Ishikawa (cell line): ENCODE measurements around the gene COL23A1.

ENCODE experiments used
- CEBPB ChIP-seq: IDR thresholded peaks from 2 replicates; pipeline ENCODE4 v1.6.1; 2012
- CREB1 ChIP-seq: IDR thresholded peaks from 2 replicates; pipeline ENCODE4 v1.6.1; 2012; ENCODE audit warnings: low read depth
- EGR1 ChIP-seq: IDR thresholded peaks from 2 replicates; pipeline ENCODE4 v1.6.1; 2012
- EP300 ChIP-seq: IDR thresholded peaks from 2 replicates; pipeline ENCODE4 v1.6.1; 2012; ENCODE audit warnings: borderline replicate concordance
- FOXM1 ChIP-seq: IDR thresholded peaks from 2 replicates; pipeline ENCODE4 v1.6.1; 2012; ENCODE audit warnings: low read depth, borderline replicate concordance
- NFIC ChIP-seq: IDR thresholded peaks from 2 replicates; pipeline ENCODE4 v1.6.1; 2012
- RAD21 ChIP-seq: IDR thresholded peaks from 2 replicates; pipeline ENCODE4 v1.6.1; 2012; ENCODE audit warnings: low read depth
- REST ChIP-seq: IDR thresholded peaks from 2 replicates; pipeline ENCODE4 v1.6.1; 2012; ENCODE audit warnings: low read depth, mild to moderate bottlenecking
- TAF1 ChIP-seq: IDR thresholded peaks from 2 replicates; pipeline ENCODE4 v1.6.1; 2012; ENCODE audit warnings: low read depth, mild to moderate bottlenecking
- TCF12 ChIP-seq: IDR thresholded peaks from 2 replicates; pipeline ENCODE4 v1.6.1; 2012; ENCODE audit warnings: low read depth
- TEAD4 ChIP-seq: IDR thresholded peaks from 2 replicates; pipeline ENCODE4 v1.6.1; 2012
- USF1 ChIP-seq: IDR thresholded peaks from 2 replicates; pipeline ENCODE4 v1.6.1; 2012
- YY1 ChIP-seq: IDR thresholded peaks from 2 replicates; pipeline ENCODE4 v1.6.1; 2012; ENCODE audit warnings: low read depth
- ZBTB7A ChIP-seq: IDR thresholded peaks from 2 replicates; pipeline ENCODE4 v1.6.1; 2012; ENCODE audit warnings: low read depth
- TF ChIP-seq, protein P1 (sequence below): IDR thresholded peaks from 2 replicates; pipeline ENCODE4 v1.6.1; 2012

The COL23A1 gene

DNA sequence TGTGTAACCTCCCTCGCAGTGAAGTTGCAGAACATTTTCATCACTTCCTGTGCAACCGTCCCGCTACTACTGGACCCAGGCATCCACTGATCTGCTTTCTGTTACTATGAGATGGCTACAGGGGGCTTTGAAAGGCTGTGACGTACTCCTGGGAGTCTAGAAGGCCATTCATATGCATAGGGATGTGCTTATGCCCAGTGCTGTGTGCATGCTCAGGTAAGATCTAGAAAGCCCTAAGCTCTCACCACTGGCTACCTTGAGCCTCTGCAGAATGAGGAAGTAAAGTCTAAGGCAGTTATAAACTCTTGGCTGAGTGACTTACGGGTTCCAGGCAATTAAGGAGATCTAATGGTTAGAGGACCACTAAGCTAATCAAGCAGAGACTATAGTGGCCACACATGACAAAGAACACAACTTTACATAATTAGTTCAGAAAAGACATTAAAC is 374.1 kb downstream of the COL23A1 start:
- no peak for TF ChIP-seq EP300
- TF ChIP-seq TEAD4, result no peak
- TF ChIP-seq TCF12, result no peak
- TF ChIP-seq USF1, result no peak
- no peak for TF ChIP-seq NFIC
- no peak for TF ChIP-seq REST
- TF ChIP-seq RAD21, result no peak
- no peak for TF ChIP-seq CEBPB
- no peak for TF ChIP-seq ZBTB7A
- TF ChIP-seq TAF1, result no peak
- TF ChIP-seq FOXM1, result no peak
- TF ChIP-seq YY1, result no peak
- no peak for TF ChIP-seq EGR1
- TF ChIP-seq CREB1, result no peak
- TF ChIP-seq, protein P1, sequence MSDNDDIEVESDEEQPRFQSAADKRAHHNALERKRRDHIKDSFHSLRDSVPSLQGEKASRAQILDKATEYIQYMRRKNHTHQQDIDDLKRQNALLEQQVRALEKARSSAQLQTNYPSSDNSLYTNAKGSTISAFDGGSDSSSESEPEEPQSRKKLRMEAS, result no peak

- TF ChIP-seq REST (no peak), EP300 (no peak)
Observed at GRCh38 chr5:178215280-178216002, 374.8 kb downstream of the COL23A1 start.

- TF ChIP-seq TCF12 (no peak), CREB1 (no peak), CEBPB (no peak)
Observed at GRCh38 chr5:178214160-178214803, 375.9 kb downstream of the COL23A1 start.

GRCh38 chr5:178213748-178214151 is 376.4 kb downstream of the COL23A1 start:
- TF ChIP-seq USF1 (no peak), REST (no peak), NFIC (no peak), TAF1 (no peak), TEAD4 (no peak), EGR1 (no peak), CEBPB (no peak), ZBTB7A (no peak), TCF12 (no peak), FOXM1 (no peak), YY1 (no peak), RAD21 (no peak), CREB1 (no peak), EP300 (no peak)
- TF ChIP-seq, protein P1, result no peak
